ENCODE results near the gene EMC6. TPM values are rescaled to one million over a fixed set of nuclear protein-coding genes. Genes with fewer than 3 reads are reported as not detected.
A peak's percentile ranks its signal among the peaks of the same experiment; 100 is the strongest.

EMC6 gene
- polyA plus RNA-seq (2012; rRNA removed), result 56.6 and 64.4 TPM in 2 replicates
- polyA plus RNA-seq (2012; cell fraction: cytosol; rRNA removed), result 37.8 and 55.1 TPM in 2 replicates
- polyA plus RNA-seq (2012; cell fraction: nucleus; rRNA removed), result 20.0 and 20.1 TPM in 2 replicates

GRCh38 chr17:3668279-3669084 lies at the start of gene EMC6, which contains the start of gene TAX1BP3:
EMC6 (plus strand) TSS chr17:3668812; CDS start chr17:3669147, 335 bp downstream.
TAX1BP3 (minus strand) TSS chr17:3668578; CDS start chr17:3668526, 52 bp downstream.
- Histone ChIP-seq H4K20me1 (ENCODE audit: insufficient read depth) (peaks cover 37% of the 10 kb centered on the region), H3K4me1 (ENCODE audit: control insufficient read depth in 1 of 2, insufficient read depth in 2 of 2, low read depth in 1 of 2, low read length in 1 of 2) (peaks cover 0 to 20% of the 10 kb centered on the region in 2 experiments; a peak in 1 of 4 replicates), H2AFZ (ENCODE audit: low read depth) (peak within 1 kb of the TSS; percentile 79; the same call in 1 of the 2 replicates), H3F3A (replicated peaks; ENCODE audit: insufficient read depth) (peaks cover 13% of the 10 kb centered on the region), H3K27ac (ENCODE audit: low read depth in 2 of 2, low read length in 1 of 2) (peak within 1 kb of the TSS; percentile 98), H3K9ac (peak within 1 kb of the TSS; percentile 100), H3K4me2 (peak within 1 kb of the TSS; percentile 100), H3K9me2 (no peaks in the 10 kb centered on the region), H3K36me3 (replicated peaks in 1 of 2; ENCODE audit: control insufficient read depth in 1 of 2, insufficient read depth in 2 of 2, low read length in 1 of 2) (peaks cover 17% of the 10 kb centered on the region in 2 experiments), H3K79me2 (ENCODE audit: insufficient read depth) (peaks cover 62% of the 10 kb centered on the region), H3K4me3 (ENCODE audit: low read depth in 2 of 2, low read length in 1 of 2) (peak within 1 kb of the TSS; percentile 91 to 96), H3K27me3 (ENCODE audit: insufficient read depth) (no peaks in the 10 kb centered on the region), H3K9me3 (no peaks in the 10 kb centered on the region)
- ChIA-PET CTCF (interaction anchor here (1.0 to 3.1 kb wide), 4 partner anchors 11 to 620 kb away, joined by 3 to 14 read pairs (median 12); no protein-coding TSS in a partner anchor), POLR2A (interaction anchor here (0.6 to 2.2 kb wide), 2 partner anchors 32 to 51 kb away, joined by 3 to 10 read pairs; partner anchors contain the start of genes CTNS and SHPK)
- peak; percentile 99 for DNase-seq
- WGBS (ENCODE audit: low lambda C conversion rate), result 0% methylated on average over 38 of the region's 89 CpGs
- TF ChIP-seq NFIC (IDR thresholded peaks at IDR 0.05; ENCODE audit: borderline replicate concordance) (peak; percentile 38; the same call in 1 of the 2 replicates), TAF1 (IDR thresholded peaks at IDR 0.05; ENCODE audit: borderline replicate concordance, low read depth, low read length) (peak; percentile 94), FOXM1 (IDR thresholded peaks at IDR 0.05; ENCODE audit: low read depth) (no peak), SMC3 (IDR thresholded peaks at IDR 0.05; ENCODE audit: low read depth, low read length) (0 out of 2 replicates have a peak, but pooled peaks have one; percentile 6), IRF3 (IDR thresholded peaks at IDR 0.05; ENCODE audit: low read depth, low read length) (0 out of 2 replicates have a peak, but pooled peaks have one; percentile 17), POLR2AphosphoS5 (IDR thresholded peaks at IDR 0.05; ENCODE audit: low read depth, low read length) (peak; percentile 98), NRF1 (IDR thresholded peaks at IDR 0.05; ENCODE audit: low read depth, low read length) (peak; percentile 97), SIN3A (IDR thresholded peaks at IDR 0.05; ENCODE audit: borderline replicate concordance, low read depth, low read length) (peak; percentile 5; the same call in 1 of the 2 replicates), MXI1 (IDR thresholded peaks at IDR 0.05; ENCODE audit: low read depth, low read length) (0 out of 2 replicates have a peak, but pooled peaks have one; percentile 21), RXRA (IDR thresholded peaks at IDR 0.05; ENCODE audit: borderline replicate concordance, low read depth) (no peak; the same call in 1 of the 2 replicates), JUND (IDR thresholded peaks at IDR 0.05) (no peak), PBX3 (IDR thresholded peaks at IDR 0.05) (peak; percentile 28), RFX5 (IDR thresholded peaks at IDR 0.05; ENCODE audit: low read length) (0 out of 2 replicates have a peak, but pooled peaks have one; percentile 10), USF2 (IDR thresholded peaks at IDR 0.05; ENCODE audit: borderline replicate concordance, low read depth, low read length) (no peak), MAX (IDR thresholded peaks at IDR 0.05; ENCODE audit: low read depth) (no peak; the same call in 1 of the 2 replicates), YY1 (IDR thresholded peaks at IDR 0.05; ENCODE audit: low read depth) (peak; percentile 98), CHD2 (IDR thresholded peaks at IDR 0.05; ENCODE audit: low read length, partially characterized antibody) (peak; percentile 10), REST (IDR thresholded peaks at IDR 0.05; ENCODE audit: low read depth, low read length) (peak; percentile 30; the same call in 1 of the 2 replicates), TEAD4 (IDR thresholded peaks at IDR 0.05; ENCODE audit: borderline replicate concordance, insufficient read depth) (peak; percentile 0; the same call in 1 of the 2 replicates)

Data from SK-N-SH (cell line).